ENCODE measurements around the gene SCAMP5.

The SCAMP5 gene

DNA sequence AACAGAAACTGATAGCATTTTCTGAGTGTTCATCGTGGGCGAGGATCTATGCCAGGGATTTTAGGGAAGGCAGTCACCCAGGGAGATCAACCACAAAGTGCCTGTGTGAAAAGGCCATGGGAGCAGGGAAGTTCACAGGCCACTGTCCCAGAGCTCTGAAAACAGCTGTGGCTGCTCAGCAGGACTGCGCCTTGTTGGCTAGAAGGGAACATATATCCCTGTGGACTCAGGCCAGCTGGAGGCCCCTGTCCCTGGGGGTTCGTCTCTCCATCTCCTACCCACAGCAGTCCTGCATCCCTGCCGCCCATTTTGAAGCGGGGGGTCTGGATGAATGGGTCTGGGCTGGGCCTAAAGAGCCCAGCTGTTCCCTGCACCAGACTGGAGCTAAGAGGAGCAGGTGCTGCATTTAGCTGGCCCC lies 55.8 kb downstream of the SCAMP5 start:
- H3K4me3 ChIP-seq (ENCODE audit: severe bottlenecking): no peak overlapping the region
- no peak overlapping the region for H3K27ac ChIP-seq (ENCODE audit: poor library complexity, severe bottlenecking)
- ATAC-seq (ENCODE audit: low read depth) (no peak), DNase-seq (ENCODE audit: low spot score) (no peak)
- H3K4me1 ChIP-seq (ENCODE audit: insufficient read depth, poor library complexity, severe bottlenecking): peaks cover 12% of the 10 kb centered on the region
- TF ChIP-seq, protein P1, sequence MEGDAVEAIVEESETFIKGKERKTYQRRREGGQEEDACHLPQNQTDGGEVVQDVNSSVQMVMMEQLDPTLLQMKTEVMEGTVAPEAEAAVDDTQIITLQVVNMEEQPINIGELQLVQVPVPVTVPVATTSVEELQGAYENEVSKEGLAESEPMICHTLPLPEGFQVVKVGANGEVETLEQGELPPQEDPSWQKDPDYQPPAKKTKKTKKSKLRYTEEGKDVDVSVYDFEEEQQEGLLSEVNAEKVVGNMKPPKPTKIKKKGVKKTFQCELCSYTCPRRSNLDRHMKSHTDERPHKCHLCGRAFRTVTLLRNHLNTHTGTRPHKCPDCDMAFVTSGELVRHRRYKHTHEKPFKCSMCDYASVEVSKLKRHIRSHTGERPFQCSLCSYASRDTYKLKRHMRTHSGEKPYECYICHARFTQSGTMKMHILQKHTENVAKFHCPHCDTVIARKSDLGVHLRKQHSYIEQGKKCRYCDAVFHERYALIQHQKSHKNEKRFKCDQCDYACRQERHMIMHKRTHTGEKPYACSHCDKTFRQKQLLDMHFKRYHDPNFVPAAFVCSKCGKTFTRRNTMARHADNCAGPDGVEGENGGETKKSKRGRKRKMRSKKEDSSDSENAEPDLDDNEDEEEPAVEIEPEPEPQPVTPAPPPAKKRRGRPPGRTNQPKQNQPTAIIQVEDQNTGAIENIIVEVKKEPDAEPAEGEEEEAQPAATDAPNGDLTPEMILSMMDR (IDR thresholded peaks at IDR 0.05; ENCODE audit: poor library complexity, severe bottlenecking): no peak
- H3K36me3 ChIP-seq (ENCODE audit: low read depth): peaks cover 13% of the 10 kb centered on the region; the same call in 1 of the 2 replicates
- no peaks in the 10 kb centered on the region for H3K9me3 ChIP-seq (ENCODE audit: severe bottlenecking)
- no peaks in the 10 kb centered on the region for H3K27me3 ChIP-seq (ENCODE audit: insufficient read depth, poor library complexity, severe bottlenecking)

DNA sequence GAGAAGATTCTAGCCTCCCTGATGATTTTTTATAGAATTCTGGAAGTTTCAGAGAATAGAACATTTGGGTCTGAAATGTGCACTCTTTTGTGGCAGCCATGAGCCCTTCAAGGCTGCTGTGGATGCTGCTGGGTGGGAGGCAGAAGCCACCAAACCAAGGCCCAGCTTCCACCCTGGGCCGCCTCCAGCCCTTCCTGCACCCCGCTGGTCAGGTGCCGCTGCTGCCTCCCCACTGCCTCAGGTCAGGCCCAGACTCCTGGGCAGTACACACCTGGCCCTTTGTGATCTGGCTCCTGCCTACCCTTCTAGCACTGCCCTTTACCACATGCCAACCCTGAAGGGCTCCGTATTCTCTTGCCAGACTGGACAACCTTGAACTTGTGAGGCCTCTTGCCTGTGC lies 56.3 kb downstream of the SCAMP5 start:
- Histone ChIP-seq H3K27ac (ENCODE audit: poor library complexity, severe bottlenecking) (no peak overlapping the region), H3K9me3 (ENCODE audit: severe bottlenecking) (no peaks in the 10 kb centered on the region), H3K4me1 (ENCODE audit: insufficient read depth, poor library complexity, severe bottlenecking) (peaks cover 11% of the 10 kb centered on the region), H3K27me3 (ENCODE audit: insufficient read depth, poor library complexity, severe bottlenecking) (no peaks in the 10 kb centered on the region), H3K4me3 (ENCODE audit: severe bottlenecking) (no peak overlapping the region), H3K36me3 (ENCODE audit: low read depth) (peaks cover 13% of the 10 kb centered on the region; the same call in 1 of the 2 replicates)
- TF ChIP-seq, protein P1 (IDR thresholded peaks at IDR 0.05; ENCODE audit: poor library complexity, severe bottlenecking): no peak
- DNase-seq (ENCODE audit: low spot score) (no peak), ATAC-seq (ENCODE audit: low read depth) (no peak)

DNA sequence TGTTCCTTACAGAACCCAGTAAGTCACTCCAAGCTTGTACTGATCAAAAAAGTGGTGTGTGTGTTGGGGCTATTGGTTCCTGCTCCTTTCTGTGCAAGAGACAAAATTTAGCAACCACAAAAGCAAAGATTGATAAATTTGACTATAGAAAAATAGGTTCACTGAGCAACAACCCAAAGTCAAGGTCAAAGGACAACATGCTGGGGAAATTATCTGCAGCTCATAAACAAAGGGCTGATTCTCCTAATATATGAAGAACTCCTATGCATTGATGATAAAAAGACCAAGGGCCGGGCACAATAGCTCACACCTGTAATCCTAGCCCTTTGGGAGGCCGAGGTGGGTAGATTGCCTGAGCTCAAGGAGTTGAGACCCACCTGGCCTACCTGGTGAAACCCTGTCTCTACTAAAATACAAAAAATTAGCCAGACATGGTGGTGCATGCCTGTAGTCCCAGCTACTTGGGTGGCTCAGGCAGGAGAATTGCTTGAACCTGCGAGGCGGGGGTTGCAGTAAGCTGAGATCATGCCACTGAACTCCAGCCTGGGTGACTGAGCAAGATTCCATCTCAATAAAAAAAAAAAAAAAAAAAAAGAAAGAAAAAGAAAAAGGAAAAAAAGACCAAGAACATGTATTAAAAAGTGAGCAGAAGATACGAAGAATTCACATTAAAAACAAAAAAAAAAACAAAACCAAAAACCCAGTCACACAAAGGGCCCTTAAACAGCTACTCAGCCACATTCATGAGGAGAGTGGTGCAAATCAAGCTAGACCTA lies 57.8 kb downstream of the SCAMP5 start:
- Histone ChIP-seq H3K36me3 (ENCODE audit: low read depth) (peaks cover 13% of the 10 kb centered on the region; the same call in 1 of the 2 replicates), H3K4me1 (ENCODE audit: insufficient read depth, poor library complexity, severe bottlenecking) (peaks cover 2% of the 10 kb centered on the region), H3K4me3 (ENCODE audit: severe bottlenecking) (no peak overlapping the region), H3K27ac (ENCODE audit: poor library complexity, severe bottlenecking) (no peak overlapping the region), H3K9me3 (ENCODE audit: severe bottlenecking) (no peaks in the 10 kb centered on the region), H3K27me3 (ENCODE audit: insufficient read depth, poor library complexity, severe bottlenecking) (no peaks in the 10 kb centered on the region)
- ATAC-seq (ENCODE audit: low read depth): no peak
- TF ChIP-seq, protein P1 (IDR thresholded peaks at IDR 0.05; ENCODE audit: poor library complexity, severe bottlenecking): no peak
- no peak for DNase-seq (ENCODE audit: low spot score)

DNA sequence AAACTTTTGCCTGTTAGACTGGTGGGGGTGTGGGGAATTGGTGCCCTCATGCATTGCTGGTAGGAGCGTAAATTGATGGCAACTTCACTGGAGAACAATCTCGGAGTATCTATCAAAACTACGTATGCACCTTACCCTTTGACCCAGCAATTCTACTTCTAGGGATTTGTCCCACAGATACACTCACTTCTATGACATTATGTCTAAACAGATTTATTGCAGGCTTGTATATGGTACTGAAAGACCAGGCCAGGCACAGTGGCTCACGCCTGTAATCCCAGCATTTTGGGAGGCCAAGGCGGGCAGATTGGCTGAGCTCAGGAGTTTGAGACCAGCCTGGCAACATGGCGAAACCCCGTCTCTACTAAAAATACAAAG lies 58.4 kb downstream of the SCAMP5 start:
- Histone ChIP-seq H3K27ac (ENCODE audit: poor library complexity, severe bottlenecking) (no peak overlapping the region), H3K36me3 (ENCODE audit: low read depth) (peaks cover 9% of the 10 kb centered on the region; the same call in 1 of the 2 replicates), H3K4me1 (ENCODE audit: insufficient read depth, poor library complexity, severe bottlenecking) (peaks cover 7% of the 10 kb centered on the region), H3K9me3 (ENCODE audit: severe bottlenecking) (no peaks in the 10 kb centered on the region), H3K4me3 (ENCODE audit: severe bottlenecking) (no peak overlapping the region), H3K27me3 (ENCODE audit: insufficient read depth, poor library complexity, severe bottlenecking) (no peaks in the 10 kb centered on the region)
- TF ChIP-seq, protein P1 (IDR thresholded peaks at IDR 0.05; ENCODE audit: poor library complexity, severe bottlenecking): no peak
- no peak for DNase-seq (ENCODE audit: low spot score)
- ATAC-seq (ENCODE audit: low read depth): no peak
